ENCODE results near the gene KIAA0825. TPM values are rescaled to one million over a fixed set of nuclear protein-coding genes. Genes with fewer than 3 reads are reported as not detected.

KIAA0825 gene
- total RNA-seq, 5 donors from 2014 or later (not counting 1 experiment from before 2014, with no cell fraction given), result 1.4 to 4.0 (median 1.6) TPM

GRCh38 chr5:94376672-94377345 lies 241.6 kb downstream of the KIAA0825 start:
- H3K9me3 Mint-ChIP-seq, result no peaks in the 10 kb centered on the region
- H3K4me3 Mint-ChIP-seq, result no peak overlapping the region
- CTCF ChIA-PET, result no interaction called here
- Histone ChIP-seq H3K36me3 (ENCODE audit: control insufficient read depth in 2 of 2, extremely low read depth in 1 of 2, insufficient read depth in 1 of 2, low read length in 1 of 2) (no peaks in the 10 kb centered on the region), H3K4me3 (ENCODE audit: control insufficient read depth in 1 of 2, extremely low read depth in 1 of 2, low read length in 1 of 2) (no peak overlapping the region), H3K27me3 (replicated peaks in 1 of 2; ENCODE audit: control insufficient read depth in 2 of 2, extremely low read depth in 1 of 2, insufficient read depth in 2 of 2, low read length in 1 of 2) (no peaks in the 10 kb centered on the region), H3K4me1 (ENCODE audit: control insufficient read depth in 1 of 2, extremely low read depth in 1 of 2, insufficient read depth in 2 of 2, low read length in 2 of 2) (no peaks in the 10 kb centered on the region), H3K27ac (ENCODE audit: low read length) (no peak overlapping the region), H3K9me3 (no peaks in the 10 kb centered on the region)
- H3K36me3 Mint-ChIP-seq, result peaks cover 8% of the 10 kb centered on the region
- DNase-seq (no peak), ATAC-seq (replicated peaks in 1 of 4) (no peak)
- H3K27me3 Mint-ChIP-seq, result no peaks in the 10 kb centered on the region
- H3K27ac Mint-ChIP-seq, result no peak overlapping the region
- no peaks in the 10 kb centered on the region for H3K4me1 Mint-ChIP-seq
- POLR2A ChIA-PET, result interaction anchor here in 1 of 2 donors (0.7 kb wide), 1 partner anchor 70 kb away, joined by 3 read pairs; no protein-coding TSS in a partner anchor
- WGBS (ENCODE audit: insufficient coverage), result no CpG with 5 or more reads among the region's 4 CpGs

DNA sequence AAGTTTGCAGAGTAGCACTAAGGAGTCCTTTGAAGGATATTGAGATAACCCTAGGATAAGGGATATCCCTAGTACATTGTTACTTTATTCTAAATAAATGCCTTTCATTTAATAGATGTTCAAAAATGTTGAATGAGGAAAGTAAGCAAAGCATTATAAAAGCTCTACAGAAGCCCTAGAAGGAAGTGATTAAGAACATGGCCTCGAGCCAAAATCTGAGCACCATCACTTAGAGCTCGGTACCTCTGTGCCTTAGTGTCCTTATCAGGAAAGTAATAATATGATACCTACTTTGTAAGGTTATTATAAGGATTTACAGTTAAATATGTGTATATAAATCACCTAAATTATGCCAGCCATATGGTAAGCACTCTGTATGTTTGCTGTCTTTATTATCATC lies 242.6 kb downstream of the KIAA0825 start:
- WGBS (ENCODE audit: insufficient coverage), result 60% methylated on average over 1 of the region's 2 CpGs
- H3K36me3 Mint-ChIP-seq, result peaks cover 4% of the 10 kb centered on the region
- no peaks in the 10 kb centered on the region for H3K9me3 Mint-ChIP-seq
- ChIA-PET CTCF (interaction anchor here in 1 of 2 donors (0.9 kb wide), 1 partner anchor 11 kb away, joined by 4 read pairs; no protein-coding TSS in a partner anchor), POLR2A (no interaction called here)
- DNase-seq, result no peak
- Histone ChIP-seq H3K9me3 (no peaks in the 10 kb centered on the region), H3K4me1 (ENCODE audit: control insufficient read depth in 1 of 2, extremely low read depth in 1 of 2, insufficient read depth in 2 of 2, low read length in 2 of 2) (no peaks in the 10 kb centered on the region), H3K27me3 (replicated peaks in 1 of 2; ENCODE audit: control insufficient read depth in 2 of 2, extremely low read depth in 1 of 2, insufficient read depth in 2 of 2, low read length in 1 of 2) (no peaks in the 10 kb centered on the region), H3K27ac (ENCODE audit: low read length) (no peak overlapping the region), H3K4me3 (ENCODE audit: control insufficient read depth in 1 of 2, extremely low read depth in 1 of 2, low read length in 1 of 2) (no peak overlapping the region), H3K36me3 (ENCODE audit: control insufficient read depth in 2 of 2, extremely low read depth in 1 of 2, insufficient read depth in 1 of 2, low read length in 1 of 2) (no peaks in the 10 kb centered on the region)
- no peaks in the 10 kb centered on the region for H3K27me3 Mint-ChIP-seq
- no peaks in the 10 kb centered on the region for H3K4me1 Mint-ChIP-seq
- H3K27ac Mint-ChIP-seq, result no peak overlapping the region
- ATAC-seq (replicated peaks in 1 of 4), result no peak
- no peak overlapping the region for H3K4me3 Mint-ChIP-seq

- ChIA-PET CTCF (no interaction called here), POLR2A (interaction anchor here in 1 of 2 donors (0.6 kb wide), 1 partner anchor 104 kb away, joined by 3 read pairs; no protein-coding TSS in a partner anchor)
- Mint-ChIP-seq H3K27ac (no peak overlapping the region), H3K9me3 (no peaks in the 10 kb centered on the region), H3K36me3 (no peaks in the 10 kb centered on the region), H3K4me1 (no peaks in the 10 kb centered on the region), H3K27me3 (no peaks in the 10 kb centered on the region), H3K4me3 (no peak overlapping the region)
- no peak overlapping the region for H3K4me3 ChIP-seq (ENCODE audit: control insufficient read depth in 1 of 2, extremely low read depth in 1 of 2, low read length in 1 of 2)
- no peaks in the 10 kb centered on the region for H3K4me1 ChIP-seq (ENCODE audit: control insufficient read depth in 1 of 2, extremely low read depth in 1 of 2, insufficient read depth in 2 of 2, low read length in 2 of 2)
- ATAC-seq (replicated peaks in 1 of 4) (no peak), DNase-seq (no peak)
- no peaks in the 10 kb centered on the region for H3K27me3 ChIP-seq (replicated peaks in 1 of 2; ENCODE audit: control insufficient read depth in 2 of 2, extremely low read depth in 1 of 2, insufficient read depth in 2 of 2, low read length in 1 of 2)
- H3K36me3 ChIP-seq (ENCODE audit: control insufficient read depth in 2 of 2, extremely low read depth in 1 of 2, insufficient read depth in 1 of 2, low read length in 1 of 2), result no peaks in the 10 kb centered on the region
- no peak overlapping the region for H3K27ac ChIP-seq (ENCODE audit: low read length)
- no peaks in the 10 kb centered on the region for H3K9me3 ChIP-seq
Observed at GRCh38 chr5:94374336-94374735, 244.1 kb downstream of the KIAA0825 start.

- no peaks in the 10 kb centered on the region for H3K27me3 ChIP-seq (replicated peaks in 1 of 2; ENCODE audit: control insufficient read depth in 2 of 2, extremely low read depth in 1 of 2, insufficient read depth in 2 of 2, low read length in 1 of 2)
- H3K4me1 ChIP-seq (ENCODE audit: control insufficient read depth in 1 of 2, extremely low read depth in 1 of 2, insufficient read depth in 2 of 2, low read length in 2 of 2), result no peaks in the 10 kb centered on the region
- H3K36me3 ChIP-seq (ENCODE audit: control insufficient read depth in 2 of 2, extremely low read depth in 1 of 2, insufficient read depth in 1 of 2, low read length in 1 of 2), result no peaks in the 10 kb centered on the region
- Mint-ChIP-seq H3K4me1 (no peaks in the 10 kb centered on the region), H3K9me3 (no peaks in the 10 kb centered on the region), H3K36me3 (no peaks in the 10 kb centered on the region), H3K27me3 (no peaks in the 10 kb centered on the region), H3K4me3 (no peak overlapping the region), H3K27ac (no peak overlapping the region)
- ATAC-seq (replicated peaks in 1 of 4) (no peak), DNase-seq (no peak)
- no CpG with 5 or more reads among the region's 2 CpGs for WGBS (ENCODE audit: insufficient coverage)
- no peak overlapping the region for H3K27ac ChIP-seq (ENCODE audit: low read length)
- ChIA-PET CTCF (no interaction called here), POLR2A (interaction anchor here in 1 of 2 donors (0.7 kb wide), 1 partner anchor 25 kb away, joined by 3 read pairs; no protein-coding TSS in a partner anchor)
- no peaks in the 10 kb centered on the region for H3K9me3 ChIP-seq
- H3K4me3 ChIP-seq (ENCODE audit: control insufficient read depth in 1 of 2, extremely low read depth in 1 of 2, low read length in 1 of 2), result no peak overlapping the region
Observed at GRCh38 chr5:94367900-94368299, 250.5 kb downstream of the KIAA0825 start.

GRCh38 chr5:94366811-94367210 lies 251.6 kb downstream of the KIAA0825 start:
- CTCF ChIA-PET, result no interaction called here
- Mint-ChIP-seq H3K9me3 (no peaks in the 10 kb centered on the region), H3K36me3 (no peaks in the 10 kb centered on the region), H3K4me1 (no peaks in the 10 kb centered on the region), H3K27me3 (no peaks in the 10 kb centered on the region), H3K27ac (no peak overlapping the region), H3K4me3 (no peak overlapping the region)
- Histone ChIP-seq H3K4me1 (ENCODE audit: control insufficient read depth in 1 of 2, extremely low read depth in 1 of 2, insufficient read depth in 2 of 2, low read length in 2 of 2) (no peaks in the 10 kb centered on the region), H3K27me3 (replicated peaks in 1 of 2; ENCODE audit: control insufficient read depth in 2 of 2, extremely low read depth in 1 of 2, insufficient read depth in 2 of 2, low read length in 1 of 2) (no peaks in the 10 kb centered on the region), H3K27ac (ENCODE audit: low read length) (no peak overlapping the region), H3K36me3 (ENCODE audit: control insufficient read depth in 2 of 2, extremely low read depth in 1 of 2, insufficient read depth in 1 of 2, low read length in 1 of 2) (no peaks in the 10 kb centered on the region), H3K9me3 (no peaks in the 10 kb centered on the region), H3K4me3 (ENCODE audit: control insufficient read depth in 1 of 2, extremely low read depth in 1 of 2, low read length in 1 of 2) (no peak overlapping the region)
- WGBS (ENCODE audit: insufficient coverage), result 90% methylated on average over 4 of the region's 4 CpGs
- ATAC-seq (replicated peaks in 1 of 4) (no peak), DNase-seq (no peak)
- POLR2A ChIA-PET, result interaction anchor here in 1 of 2 donors (0.9 kb wide), 1 partner anchor 369 kb away, joined by 4 read pairs; no protein-coding TSS in a partner anchor

- H3K27me3 ChIP-seq (replicated peaks in 1 of 2; ENCODE audit: control insufficient read depth in 2 of 2, extremely low read depth in 1 of 2, insufficient read depth in 2 of 2, low read length in 1 of 2), result no peaks in the 10 kb centered on the region
- no peaks in the 10 kb centered on the region for H3K4me1 ChIP-seq (ENCODE audit: control insufficient read depth in 1 of 2, extremely low read depth in 1 of 2, insufficient read depth in 2 of 2, low read length in 2 of 2)
- ATAC-seq (replicated peaks in 1 of 4) (no peak), DNase-seq (no peak)
- H3K9me3 ChIP-seq, result no peaks in the 10 kb centered on the region
- Mint-ChIP-seq H3K36me3 (no peaks in the 10 kb centered on the region), H3K9me3 (no peaks in the 10 kb centered on the region), H3K27ac (no peak overlapping the region), H3K27me3 (no peaks in the 10 kb centered on the region), H3K4me1 (no peaks in the 10 kb centered on the region), H3K4me3 (no peak overlapping the region)
- ChIA-PET CTCF (no interaction called here), POLR2A (no interaction called here)
- no peak overlapping the region for H3K27ac ChIP-seq (ENCODE audit: low read length)
- WGBS (ENCODE audit: insufficient coverage), result no CpG with 5 or more reads among the region's 1 CpG
- H3K4me3 ChIP-seq (ENCODE audit: control insufficient read depth in 1 of 2, extremely low read depth in 1 of 2, low read length in 1 of 2), result no peak overlapping the region
- H3K36me3 ChIP-seq (ENCODE audit: control insufficient read depth in 2 of 2, extremely low read depth in 1 of 2, insufficient read depth in 1 of 2, low read length in 1 of 2), result no peaks in the 10 kb centered on the region
Observed at GRCh38 chr5:94362857-94363256, 255.5 kb downstream of the KIAA0825 start.
